22Rv1 (cell line): ENCODE results near the gene PHYKPL.

Experiments
- CTCF ChIP-seq: fragments of 450-650 bp; IDR thresholded peaks from 2 replicates; pipeline ENCODE4 v1.5.1; 2017; ENCODE audit warnings: mild to moderate bottlenecking
- ZFX ChIP-seq: fragments of 450-650 bp; IDR thresholded peaks from 2 replicates; pipeline ENCODE4 v1.6.1; 2017; ENCODE audit warnings: antibody characterized with exemption, borderline replicate concordance

GRCh38 chr5:178234121-178234749 is 1.6 kb upstream of the PHYKPL start:
- TF ChIP-seq CTCF (no peak), ZFX (no peak)
